ENCODE measurements around the gene ALKBH2. TPM values are rescaled to one million over a fixed set of nuclear protein-coding genes. Genes with fewer than 3 reads are reported as not detected.
A peak's percentile ranks its signal among the peaks of the same experiment; 100 is the strongest.

The ALKBH2 gene
- polyA plus RNA-seq, 2 donors: 20.1 to 28.5 TPM

DNA sequence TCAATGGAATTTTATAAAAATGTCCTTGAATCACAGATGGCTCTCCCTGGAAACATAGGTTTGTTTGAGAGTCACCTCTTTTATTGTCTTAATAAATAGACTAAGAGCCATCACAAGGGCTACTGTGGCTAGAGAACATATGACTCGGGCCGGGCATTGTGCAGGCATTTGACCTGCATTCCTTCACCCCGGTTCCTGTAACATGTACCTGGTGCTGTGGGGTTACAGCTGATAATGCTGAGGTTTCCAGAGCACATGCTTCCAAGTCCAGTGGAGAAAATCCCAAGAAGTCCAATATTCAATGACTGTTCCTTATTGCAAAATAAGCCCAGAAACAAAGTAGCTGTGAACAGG lies 22.1 kb upstream of the ALKBH2 start:
- Histone ChIP-seq H3K4me1 (ENCODE audit: control insufficient read depth in 2 of 2, insufficient read depth in 2 of 2, low read length in 1 of 2) (peaks cover 0 to 5% of the 10 kb centered on the region in 2 donors), H3K4me3 (ENCODE audit: low read depth in 1 of 2, low read length in 2 of 2) (no peak overlapping the region)

DNA sequence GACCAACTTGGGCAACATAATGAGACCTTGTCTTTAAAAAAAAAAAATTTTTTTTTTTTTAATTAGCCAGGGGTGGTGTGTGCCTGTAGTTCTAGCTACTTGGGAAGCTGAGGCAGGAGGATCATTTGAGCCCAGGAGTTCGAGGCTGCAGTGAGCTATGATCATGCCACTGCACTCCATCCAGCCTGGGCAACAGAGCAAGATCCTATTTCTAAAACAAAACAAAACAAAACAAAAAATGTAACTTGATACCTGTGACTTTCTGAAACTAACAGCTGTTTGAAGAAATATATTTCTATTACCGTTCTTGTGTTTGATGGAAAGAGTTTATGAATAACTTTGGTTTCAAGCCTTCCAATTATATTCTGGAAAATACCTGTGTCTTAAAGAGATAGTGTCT lies 21.4 kb upstream of the ALKBH2 start:
- H3K4me1 ChIP-seq (ENCODE audit: control insufficient read depth in 2 of 2, insufficient read depth in 2 of 2, low read length in 1 of 2): peaks cover 0 to 5% of the 10 kb centered on the region in 2 donors
- H3K4me3 ChIP-seq (ENCODE audit: low read depth in 1 of 2, low read length in 2 of 2): no peak overlapping the region
- H3K9me3 ChIP-seq (ENCODE audit: control insufficient read depth in 2 of 2, insufficient read depth in 1 of 2, low read depth in 1 of 2, low read length in 1 of 2): no peaks in the 10 kb centered on the region
- WGBS, 2 donors: 57 to 58% methylated on average over 2 of the region's 2 CpGs
- no peaks in the 10 kb centered on the region for H3K27me3 ChIP-seq (ENCODE audit: control insufficient read depth in 1 of 2, insufficient read depth in 2 of 2, low read length in 2 of 2)
- H3K27ac ChIP-seq (ENCODE audit: low read depth in 2 of 2, low read length in 1 of 2): peak overlapping the region in 1 of 2 donors; percentile 28
- H3K36me3 ChIP-seq (ENCODE audit: control insufficient read depth in 2 of 2, insufficient read depth in 2 of 2, low read length in 1 of 2): no peaks in the 10 kb centered on the region

More for the DNA sequence above, 22.1 kb upstream of the ALKBH2 start:
- Histone ChIP-seq H3K27ac (ENCODE audit: low read depth in 2 of 2, low read length in 1 of 2) (peak overlapping the region; percentile 61 to 69), H3K9me3 (ENCODE audit: control insufficient read depth in 2 of 2, insufficient read depth in 1 of 2, low read depth in 1 of 2, low read length in 1 of 2) (no peaks in the 10 kb centered on the region), H3K27me3 (ENCODE audit: control insufficient read depth in 1 of 2, insufficient read depth in 2 of 2, low read length in 2 of 2) (no peaks in the 10 kb centered on the region), H3K36me3 (ENCODE audit: control insufficient read depth in 2 of 2, insufficient read depth in 2 of 2, low read length in 1 of 2) (no peaks in the 10 kb centered on the region)
- 54 to 84% methylated on average over 3 of the region's 3 CpGs for WGBS, 2 donors

- Histone ChIP-seq H3K4me1 (ENCODE audit: control insufficient read depth in 2 of 2, insufficient read depth in 2 of 2, low read length in 1 of 2) (peaks cover 0 to 5% of the 10 kb centered on the region in 2 donors), H3K9me3 (ENCODE audit: control insufficient read depth in 2 of 2, insufficient read depth in 1 of 2, low read depth in 1 of 2, low read length in 1 of 2) (no peaks in the 10 kb centered on the region), H3K36me3 (ENCODE audit: control insufficient read depth in 2 of 2, insufficient read depth in 2 of 2, low read length in 1 of 2) (no peaks in the 10 kb centered on the region), H3K27ac (ENCODE audit: low read depth in 2 of 2, low read length in 1 of 2) (peak overlapping the region; percentile 37 to 45), H3K27me3 (ENCODE audit: control insufficient read depth in 1 of 2, insufficient read depth in 2 of 2, low read length in 2 of 2) (no peaks in the 10 kb centered on the region), H3K4me3 (ENCODE audit: low read depth in 1 of 2, low read length in 2 of 2) (no peak overlapping the region)
- WGBS, 2 donors: 64 to 74% methylated on average over 5 of the region's 5 CpGs
Observed at GRCh38 chr12:109113661-109114321, 20.5 kb upstream of the ALKBH2 start.

DNA sequence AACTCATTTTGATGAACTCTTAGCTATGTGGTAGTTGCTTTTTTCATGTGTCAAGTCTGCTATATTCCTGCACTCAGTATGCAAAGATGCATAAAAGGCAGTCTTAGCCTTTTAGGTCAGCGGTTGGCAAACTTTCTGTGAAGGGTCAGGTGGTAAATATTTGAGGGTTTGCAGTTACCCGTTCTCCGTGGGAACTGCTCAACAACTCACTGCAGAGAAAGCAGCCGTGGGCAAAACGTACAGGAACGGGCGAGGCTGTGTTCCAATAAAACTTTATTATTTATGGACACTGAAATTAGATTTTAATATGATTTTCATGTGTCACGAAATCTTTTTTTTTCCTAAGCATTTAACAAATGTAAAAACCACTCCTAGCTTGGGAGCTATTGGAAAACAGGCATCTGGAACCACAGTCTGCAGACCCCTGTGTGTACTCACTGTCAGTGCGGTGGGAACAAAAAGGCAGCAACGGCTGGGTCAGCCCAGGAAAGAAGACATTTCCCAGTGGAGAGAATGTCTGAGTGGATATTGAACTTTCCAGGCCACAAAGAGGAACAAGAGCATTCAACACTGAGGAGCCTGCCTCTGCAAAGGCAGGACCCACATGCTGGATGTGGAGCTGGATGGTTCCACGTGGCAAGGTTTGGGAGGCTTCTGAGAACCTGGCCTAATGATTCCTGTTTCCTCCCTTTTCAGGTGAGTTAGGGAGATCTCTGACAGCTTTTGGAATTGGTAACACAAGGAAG lies 19.6 kb upstream of the ALKBH2 start:
- Histone ChIP-seq H3K4me1 (ENCODE audit: control insufficient read depth in 2 of 2, insufficient read depth in 2 of 2, low read length in 1 of 2) (peaks cover 0 to 5% of the 10 kb centered on the region in 2 donors), H3K27ac (ENCODE audit: low read depth in 2 of 2, low read length in 1 of 2) (peak overlapping the region; percentile 36 to 50), H3K4me3 (ENCODE audit: low read depth in 1 of 2, low read length in 2 of 2) (no peak overlapping the region), H3K27me3 (ENCODE audit: control insufficient read depth in 1 of 2, insufficient read depth in 2 of 2, low read length in 2 of 2) (no peaks in the 10 kb centered on the region), H3K9me3 (ENCODE audit: control insufficient read depth in 2 of 2, insufficient read depth in 1 of 2, low read depth in 1 of 2, low read length in 1 of 2) (no peaks in the 10 kb centered on the region), H3K36me3 (ENCODE audit: control insufficient read depth in 2 of 2, insufficient read depth in 2 of 2, low read length in 1 of 2) (no peaks in the 10 kb centered on the region)
- WGBS, 2 donors: 71 to 77% methylated on average over 11 of the region's 11 CpGs

DNA sequence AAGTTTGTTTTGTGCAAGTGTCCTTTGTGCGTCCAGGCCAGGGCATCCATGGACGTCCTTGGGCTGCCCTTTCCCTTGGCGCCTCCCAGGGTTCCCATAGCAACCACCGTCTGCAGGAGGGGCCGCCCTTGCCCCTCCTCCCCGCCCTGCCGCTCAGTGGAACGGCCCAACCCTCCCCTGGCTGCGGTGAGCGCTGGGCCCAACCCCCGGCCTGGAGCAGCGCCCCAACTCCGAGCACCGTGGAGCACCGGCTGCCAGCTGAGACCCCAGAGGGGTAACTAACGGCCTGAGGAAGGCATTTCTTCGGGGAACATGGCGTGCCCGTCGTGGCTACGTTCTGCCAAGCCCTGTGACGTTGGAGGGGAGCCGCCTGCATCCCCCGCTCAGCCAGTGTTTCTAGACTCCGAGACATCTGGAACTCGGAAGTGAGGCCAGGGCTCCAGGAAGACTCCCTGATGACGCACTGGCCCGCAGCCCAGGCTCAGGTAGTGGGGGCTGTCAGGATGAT lies 17.8 kb upstream of the ALKBH2 start:
- H3K9me3 ChIP-seq (ENCODE audit: control insufficient read depth in 2 of 2, insufficient read depth in 1 of 2, low read depth in 1 of 2, low read length in 1 of 2): no peaks in the 10 kb centered on the region

DNA sequence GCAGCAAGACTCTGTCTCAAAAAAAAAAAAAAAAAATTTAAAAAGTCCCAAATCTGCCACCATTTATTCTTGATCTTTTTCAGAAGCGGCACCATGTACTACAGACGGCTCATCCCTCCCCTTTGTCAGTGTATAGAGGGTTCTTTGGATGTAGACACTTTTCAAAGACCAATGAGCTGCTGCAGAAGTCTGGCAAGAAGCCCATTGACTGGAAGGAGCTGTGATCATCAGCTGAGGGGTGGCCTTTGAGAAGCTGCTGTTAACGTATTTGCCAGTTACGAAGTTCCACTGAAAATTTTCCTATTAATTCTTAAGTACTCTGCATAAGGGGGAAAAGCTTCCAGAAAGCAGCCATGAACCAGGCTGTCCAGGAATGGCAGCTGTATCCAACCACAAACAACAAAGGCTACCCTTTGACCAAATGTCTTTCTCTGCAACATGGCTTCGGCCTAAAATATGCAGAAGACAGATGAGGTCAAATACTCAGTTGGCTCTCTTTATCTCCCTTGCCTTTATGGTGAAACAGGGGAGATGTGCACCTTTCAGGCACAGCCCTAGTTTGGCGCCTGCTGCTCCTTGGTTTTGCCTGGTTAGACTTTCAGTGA lies 16.6 kb upstream of the ALKBH2 start:
- 89 to 93% methylated on average over 6 of the region's 6 CpGs for WGBS, 2 donors
- Histone ChIP-seq H3K9me3 (ENCODE audit: control insufficient read depth in 2 of 2, insufficient read depth in 1 of 2, low read depth in 1 of 2, low read length in 1 of 2) (no peaks in the 10 kb centered on the region), H3K4me3 (ENCODE audit: low read depth in 1 of 2, low read length in 2 of 2) (no peak overlapping the region), H3K27me3 (ENCODE audit: control insufficient read depth in 1 of 2, insufficient read depth in 2 of 2, low read length in 2 of 2) (no peaks in the 10 kb centered on the region), H3K36me3 (ENCODE audit: control insufficient read depth in 2 of 2, insufficient read depth in 2 of 2, low read length in 1 of 2) (peaks cover 5 to 8% of the 10 kb centered on the region in 2 donors), H3K27ac (ENCODE audit: low read depth in 2 of 2, low read length in 1 of 2) (peak overlapping the region; percentile 22), H3K4me1 (ENCODE audit: control insufficient read depth in 2 of 2, insufficient read depth in 2 of 2, low read length in 1 of 2) (no peaks in the 10 kb centered on the region)

More for the DNA sequence above, 17.8 kb upstream of the ALKBH2 start:
- no peaks in the 10 kb centered on the region for H3K27me3 ChIP-seq (ENCODE audit: control insufficient read depth in 1 of 2, insufficient read depth in 2 of 2, low read length in 2 of 2)
- WGBS, 2 donors: 12% methylated on average over 27 to 28 of the region's 28 CpGs
- H3K36me3 ChIP-seq (ENCODE audit: control insufficient read depth in 2 of 2, insufficient read depth in 2 of 2, low read length in 1 of 2): peaks cover 2 to 4% of the 10 kb centered on the region in 2 donors
- H3K4me3 ChIP-seq (ENCODE audit: low read depth in 1 of 2, low read length in 2 of 2): peak overlapping the region; percentile 59 to 60
- peaks cover 0 to 5% of the 10 kb centered on the region in 2 donors for H3K4me1 ChIP-seq (ENCODE audit: control insufficient read depth in 2 of 2, insufficient read depth in 2 of 2, low read length in 1 of 2)
- H3K27ac ChIP-seq (ENCODE audit: low read depth in 2 of 2, low read length in 1 of 2): peak overlapping the region; percentile 90 to 93

GRCh38 chr12:109105176-109105575 lies 11.9 kb upstream of the ALKBH2 start:
- Histone ChIP-seq H3K4me3 (ENCODE audit: low read depth in 1 of 2, low read length in 2 of 2) (no peak overlapping the region), H3K36me3 (ENCODE audit: control insufficient read depth in 2 of 2, insufficient read depth in 2 of 2, low read length in 1 of 2) (peaks cover 9 to 17% of the 10 kb centered on the region in 2 donors), H3K4me1 (ENCODE audit: control insufficient read depth in 2 of 2, insufficient read depth in 2 of 2, low read length in 1 of 2) (no peaks in the 10 kb centered on the region), H3K9me3 (ENCODE audit: control insufficient read depth in 2 of 2, insufficient read depth in 1 of 2, low read depth in 1 of 2, low read length in 1 of 2) (no peaks in the 10 kb centered on the region), H3K27me3 (ENCODE audit: control insufficient read depth in 1 of 2, insufficient read depth in 2 of 2, low read length in 2 of 2) (no peaks in the 10 kb centered on the region), H3K27ac (ENCODE audit: low read depth in 2 of 2, low read length in 1 of 2) (no peak overlapping the region)
- WGBS, 2 donors: 91 to 92% methylated on average over 5 of the region's 5 CpGs

DNA sequence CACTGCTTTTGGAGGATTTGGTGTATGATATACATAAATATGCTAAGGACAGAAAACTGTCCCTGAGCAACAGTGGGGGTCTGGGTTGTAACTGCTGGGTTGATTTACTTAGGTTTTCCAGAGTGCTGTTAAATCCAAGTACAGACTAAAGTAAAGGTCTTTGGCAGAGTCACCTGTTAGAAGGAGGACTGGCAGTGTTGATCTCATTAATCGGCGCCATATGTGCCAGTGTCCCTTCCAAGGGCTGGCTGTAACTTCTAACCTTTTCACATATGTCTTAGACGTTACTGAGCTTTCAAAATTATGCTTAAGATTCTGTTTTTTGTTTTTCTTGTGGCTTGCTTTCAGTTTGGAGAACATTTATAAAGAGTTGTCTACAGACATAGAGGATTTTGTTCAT lies 9.2 kb upstream of the ALKBH2 start:
- WGBS, 2 donors: 92% methylated on average over 3 of the region's 3 CpGs
- Histone ChIP-seq H3K27ac (ENCODE audit: low read depth in 2 of 2, low read length in 1 of 2) (no peak overlapping the region), H3K4me3 (ENCODE audit: low read depth in 1 of 2, low read length in 2 of 2) (no peak overlapping the region), H3K9me3 (ENCODE audit: control insufficient read depth in 2 of 2, insufficient read depth in 1 of 2, low read depth in 1 of 2, low read length in 1 of 2) (no peaks in the 10 kb centered on the region), H3K27me3 (ENCODE audit: control insufficient read depth in 1 of 2, insufficient read depth in 2 of 2, low read length in 2 of 2) (no peaks in the 10 kb centered on the region), H3K4me1 (ENCODE audit: control insufficient read depth in 2 of 2, insufficient read depth in 2 of 2, low read length in 1 of 2) (peaks cover 0 to 1% of the 10 kb centered on the region in 2 donors), H3K36me3 (ENCODE audit: control insufficient read depth in 2 of 2, insufficient read depth in 2 of 2, low read length in 1 of 2) (peaks cover 9 to 17% of the 10 kb centered on the region in 2 donors)

GRCh38 chr12:109100741-109101140 lies 7.5 kb upstream of the ALKBH2 start:
- no peak overlapping the region for H3K27ac ChIP-seq (ENCODE audit: low read depth in 2 of 2, low read length in 1 of 2)
- H3K4me3 ChIP-seq (ENCODE audit: low read depth in 1 of 2, low read length in 2 of 2): no peak overlapping the region
- WGBS, 2 donors: 91 to 98% methylated on average over 4 of the region's 4 CpGs
- no peaks in the 10 kb centered on the region for H3K9me3 ChIP-seq (ENCODE audit: control insufficient read depth in 2 of 2, insufficient read depth in 1 of 2, low read depth in 1 of 2, low read length in 1 of 2)
- H3K27me3 ChIP-seq (ENCODE audit: control insufficient read depth in 1 of 2, insufficient read depth in 2 of 2, low read length in 2 of 2): no peaks in the 10 kb centered on the region
- H3K4me1 ChIP-seq (ENCODE audit: control insufficient read depth in 2 of 2, insufficient read depth in 2 of 2, low read length in 1 of 2): peaks cover 0 to 5% of the 10 kb centered on the region in 2 donors
- peaks cover 4 to 13% of the 10 kb centered on the region in 2 donors for H3K36me3 ChIP-seq (ENCODE audit: control insufficient read depth in 2 of 2, insufficient read depth in 2 of 2, low read length in 1 of 2)
